ENCODE results near the gene NUP160.
"Not testable (repeated sequence)": the region's sequence is repeated elsewhere in the genome, so short reads cannot be mapped to it uniquely, and the experiment has no call there.

NUP160 gene

GRCh38 chr11:47773882-47774281 lies 74.3 kb downstream of the NUP160 start:
- H3K36me3 ChIP-seq (ENCODE audit: control insufficient read depth in 1 of 2, insufficient read depth in 2 of 2, low read length in 2 of 2), result peaks cover 7 to 20% of the 10 kb centered on the region in 2 donors
- H3K4me1 ChIP-seq (ENCODE audit: control insufficient read depth in 1 of 2, insufficient read depth in 2 of 2, low read length in 2 of 2), result no peaks in the 10 kb centered on the region
- H3K4me3 ChIP-seq (ENCODE audit: low read depth in 1 of 2, low read length in 2 of 2), result no peak overlapping the region
- H3K9ac ChIP-seq (ENCODE audit: low read depth in 1 of 2, low read length in 2 of 2), result no peak overlapping the region
- H3K27ac ChIP-seq (ENCODE audit: low read depth, low read length), result no peak overlapping the region
- H3K27me3 ChIP-seq (ENCODE audit: control insufficient read depth in 1 of 2, insufficient read depth in 2 of 2, low read length in 2 of 2), result no peaks in the 10 kb centered on the region
- H3K9me3 ChIP-seq (ENCODE audit: control insufficient read depth in 1 of 2, low read length in 2 of 2), result no peaks in the 10 kb centered on the region

- H3K36me3 ChIP-seq (ENCODE audit: control insufficient read depth in 1 of 2, insufficient read depth in 2 of 2, low read length in 2 of 2); H3K27ac ChIP-seq (ENCODE audit: low read depth, low read length); H3K9ac ChIP-seq (ENCODE audit: low read depth in 1 of 2, low read length in 2 of 2); H3K4me3 ChIP-seq (ENCODE audit: low read depth in 1 of 2, low read length in 2 of 2); H3K9me3 ChIP-seq (ENCODE audit: control insufficient read depth in 1 of 2, low read length in 2 of 2); H3K27me3 ChIP-seq (ENCODE audit: control insufficient read depth in 1 of 2, insufficient read depth in 2 of 2, low read length in 2 of 2): not testable (repeated sequence)
- peaks cover 12% of the 10 kb centered on the region in 2 donors for H3K4me1 ChIP-seq (ENCODE audit: control insufficient read depth in 1 of 2, insufficient read depth in 2 of 2, low read length in 2 of 2)
Measured at GRCh38 chr11:47769556-47769955, 78.6 kb downstream of the NUP160 start.

- Histone ChIP-seq H3K9ac (ENCODE audit: low read depth in 1 of 2, low read length in 2 of 2) (peak overlapping the region; percentile 69 to 84), H3K4me1 (ENCODE audit: control insufficient read depth in 1 of 2, insufficient read depth in 2 of 2, low read length in 2 of 2) (peaks cover 12 to 14% of the 10 kb centered on the region in 2 donors)
Measured at GRCh38 chr11:47768101-47768612, 80.0 kb downstream of the NUP160 start.

GRCh38 chr11:47766509-47767227 lies 81.5 kb downstream of the NUP160 start:
- H3K9me3 ChIP-seq (ENCODE audit: control insufficient read depth in 1 of 2, low read length in 2 of 2), result no peaks in the 10 kb centered on the region
- no peaks in the 10 kb centered on the region for H3K27me3 ChIP-seq (ENCODE audit: control insufficient read depth in 1 of 2, insufficient read depth in 2 of 2, low read length in 2 of 2)
- peaks cover 3 to 32% of the 10 kb centered on the region in 2 donors for H3K36me3 ChIP-seq (ENCODE audit: control insufficient read depth in 1 of 2, insufficient read depth in 2 of 2, low read length in 2 of 2)
- peak overlapping the region; percentile 92 to 95 for H3K9ac ChIP-seq (ENCODE audit: low read depth in 1 of 2, low read length in 2 of 2)
- H3K4me1 ChIP-seq (ENCODE audit: control insufficient read depth in 1 of 2, insufficient read depth in 2 of 2, low read length in 2 of 2), result peaks cover 12 to 14% of the 10 kb centered on the region in 2 donors
- H3K27ac ChIP-seq (ENCODE audit: low read depth, low read length), result peak overlapping the region; percentile 99
- peak overlapping the region; percentile 85 to 87 for H3K4me3 ChIP-seq (ENCODE audit: low read depth in 1 of 2, low read length in 2 of 2)

More at GRCh38 chr11:47768101-47768612, 80.0 kb downstream of the NUP160 start:
- no peaks in the 10 kb centered on the region for H3K27me3 ChIP-seq (ENCODE audit: control insufficient read depth in 1 of 2, insufficient read depth in 2 of 2, low read length in 2 of 2)
- H3K36me3 ChIP-seq (ENCODE audit: control insufficient read depth in 1 of 2, insufficient read depth in 2 of 2, low read length in 2 of 2), result peaks cover 3 to 19% of the 10 kb centered on the region in 2 donors
- peak overlapping the region; percentile 65 to 73 for H3K4me3 ChIP-seq (ENCODE audit: low read depth in 1 of 2, low read length in 2 of 2)
- no peaks in the 10 kb centered on the region for H3K9me3 ChIP-seq (ENCODE audit: control insufficient read depth in 1 of 2, low read length in 2 of 2)
- peak overlapping the region; percentile 97 for H3K27ac ChIP-seq (ENCODE audit: low read depth, low read length)

- Histone ChIP-seq H3K27ac (ENCODE audit: low read depth, low read length) (no peak overlapping the region), H3K9me3 (ENCODE audit: control insufficient read depth in 1 of 2, low read length in 2 of 2) (no peaks in the 10 kb centered on the region)
Measured at GRCh38 chr11:47765086-47765485, 83.1 kb downstream of the NUP160 start.

GRCh38 chr11:47759291-47759690 lies 88.9 kb downstream of the NUP160 start:
- not testable (repeated sequence) for H3K9ac ChIP-seq (ENCODE audit: low read depth in 1 of 2, low read length in 2 of 2); H3K27ac ChIP-seq (ENCODE audit: low read depth, low read length); H3K27me3 ChIP-seq (ENCODE audit: control insufficient read depth in 1 of 2, insufficient read depth in 2 of 2, low read length in 2 of 2); H3K4me1 ChIP-seq (ENCODE audit: control insufficient read depth in 1 of 2, insufficient read depth in 2 of 2, low read length in 2 of 2); H3K9me3 ChIP-seq (ENCODE audit: control insufficient read depth in 1 of 2, low read length in 2 of 2); H3K4me3 ChIP-seq (ENCODE audit: low read depth in 1 of 2, low read length in 2 of 2)
- H3K36me3 ChIP-seq (ENCODE audit: control insufficient read depth in 1 of 2, insufficient read depth in 2 of 2, low read length in 2 of 2), result peaks cover 16 to 70% of the 10 kb centered on the region in 2 donors

More at GRCh38 chr11:47765086-47765485, 83.1 kb downstream of the NUP160 start:
- Histone ChIP-seq H3K36me3 (ENCODE audit: control insufficient read depth in 1 of 2, insufficient read depth in 2 of 2, low read length in 2 of 2) (peaks cover 9 to 47% of the 10 kb centered on the region in 2 donors), H3K4me1 (ENCODE audit: control insufficient read depth in 1 of 2, insufficient read depth in 2 of 2, low read length in 2 of 2) (peaks cover 12 to 14% of the 10 kb centered on the region in 2 donors), H3K4me3 (ENCODE audit: low read depth in 1 of 2, low read length in 2 of 2) (no peak overlapping the region), H3K27me3 (ENCODE audit: control insufficient read depth in 1 of 2, insufficient read depth in 2 of 2, low read length in 2 of 2) (no peaks in the 10 kb centered on the region), H3K9ac (ENCODE audit: low read depth in 1 of 2, low read length in 2 of 2) (peak overlapping the region in 1 of 2 donors; percentile 2)

GRCh38 chr11:47756208-47756607 lies 91.9 kb downstream of the NUP160 start:
- H3K9me3 ChIP-seq (ENCODE audit: control insufficient read depth in 1 of 2, low read length in 2 of 2), result no peaks in the 10 kb centered on the region
- H3K27me3 ChIP-seq (ENCODE audit: control insufficient read depth in 1 of 2, insufficient read depth in 2 of 2, low read length in 2 of 2), result no peaks in the 10 kb centered on the region
- no peak overlapping the region for H3K9ac ChIP-seq (ENCODE audit: low read depth in 1 of 2, low read length in 2 of 2)
- H3K27ac ChIP-seq (ENCODE audit: low read depth, low read length), result no peak overlapping the region
- H3K4me3 ChIP-seq (ENCODE audit: low read depth in 1 of 2, low read length in 2 of 2), result no peak overlapping the region
- no peaks in the 10 kb centered on the region for H3K4me1 ChIP-seq (ENCODE audit: control insufficient read depth in 1 of 2, insufficient read depth in 2 of 2, low read length in 2 of 2)
- peaks cover 16 to 71% of the 10 kb centered on the region in 2 donors for H3K36me3 ChIP-seq (ENCODE audit: control insufficient read depth in 1 of 2, insufficient read depth in 2 of 2, low read length in 2 of 2)

- Histone ChIP-seq H3K4me1 (ENCODE audit: control insufficient read depth in 1 of 2, insufficient read depth in 2 of 2, low read length in 2 of 2) (no peaks in the 10 kb centered on the region), H3K27me3 (ENCODE audit: control insufficient read depth in 1 of 2, insufficient read depth in 2 of 2, low read length in 2 of 2) (no peaks in the 10 kb centered on the region), H3K36me3 (ENCODE audit: control insufficient read depth in 1 of 2, insufficient read depth in 2 of 2, low read length in 2 of 2) (peaks cover 28 to 79% of the 10 kb centered on the region in 2 donors), H3K9ac (ENCODE audit: low read depth in 1 of 2, low read length in 2 of 2) (no peak overlapping the region), H3K9me3 (ENCODE audit: control insufficient read depth in 1 of 2, low read length in 2 of 2) (no peaks in the 10 kb centered on the region), H3K27ac (ENCODE audit: low read depth, low read length) (no peak overlapping the region), H3K4me3 (ENCODE audit: low read depth in 1 of 2, low read length in 2 of 2) (no peak overlapping the region)
Measured at GRCh38 chr11:47750725-47751124, 97.4 kb downstream of the NUP160 start.

GRCh38 chr11:47742494-47742893 lies 105.7 kb downstream of the NUP160 start:
- H3K27me3 ChIP-seq (ENCODE audit: control insufficient read depth in 1 of 2, insufficient read depth in 2 of 2, low read length in 2 of 2); H3K4me3 ChIP-seq (ENCODE audit: low read depth in 1 of 2, low read length in 2 of 2); H3K4me1 ChIP-seq (ENCODE audit: control insufficient read depth in 1 of 2, insufficient read depth in 2 of 2, low read length in 2 of 2); H3K9me3 ChIP-seq (ENCODE audit: control insufficient read depth in 1 of 2, low read length in 2 of 2); H3K27ac ChIP-seq (ENCODE audit: low read depth, low read length); H3K9ac ChIP-seq (ENCODE audit: low read depth in 1 of 2, low read length in 2 of 2): not testable (repeated sequence)
- H3K36me3 ChIP-seq (ENCODE audit: control insufficient read depth in 1 of 2, insufficient read depth in 2 of 2, low read length in 2 of 2), result peaks cover 26 to 93% of the 10 kb centered on the region in 2 donors

GRCh38 chr11:47737817-47738216 lies 110.3 kb downstream of the NUP160 start:
- not testable (repeated sequence) for H3K4me1 ChIP-seq (ENCODE audit: control insufficient read depth in 1 of 2, insufficient read depth in 2 of 2, low read length in 2 of 2); H3K27ac ChIP-seq (ENCODE audit: low read depth, low read length); H3K4me3 ChIP-seq (ENCODE audit: low read depth in 1 of 2, low read length in 2 of 2); H3K9me3 ChIP-seq (ENCODE audit: control insufficient read depth in 1 of 2, low read length in 2 of 2); H3K27me3 ChIP-seq (ENCODE audit: control insufficient read depth in 1 of 2, insufficient read depth in 2 of 2, low read length in 2 of 2); H3K9ac ChIP-seq (ENCODE audit: low read depth in 1 of 2, low read length in 2 of 2)
- H3K36me3 ChIP-seq (ENCODE audit: control insufficient read depth in 1 of 2, insufficient read depth in 2 of 2, low read length in 2 of 2), result peaks cover 16 to 85% of the 10 kb centered on the region in 2 donors

Data from duodenal mucosa (tissue), 2 donors.